ENCODE measurements around the gene PTP4A2.

GRCh38 chr1:31870086-31870736, 68.0 kb downstream of the PTP4A2 start:
- TF ChIP-seq POLR2A (IDR thresholded peaks at IDR 0.05) (no peak), CTCF (IDR thresholded peaks at IDR 0.05) (no peak)

Measured in uterus (tissue), 2 donors.